HG03442 (cell line): Measurements from ENCODE around the gene GARRE1.

ENCODE experiments used
- ATAC-seq: cut with Tn5 transposase; IDR thresholded peaks from one replicate; pipeline ENCODE4 v1.9.1; 2021; ENCODE audit warnings: mild to moderate bottlenecking, moderate library complexity; ENCODE audit not compliant: unreplicated experiment

Gene GARRE1

DNA sequence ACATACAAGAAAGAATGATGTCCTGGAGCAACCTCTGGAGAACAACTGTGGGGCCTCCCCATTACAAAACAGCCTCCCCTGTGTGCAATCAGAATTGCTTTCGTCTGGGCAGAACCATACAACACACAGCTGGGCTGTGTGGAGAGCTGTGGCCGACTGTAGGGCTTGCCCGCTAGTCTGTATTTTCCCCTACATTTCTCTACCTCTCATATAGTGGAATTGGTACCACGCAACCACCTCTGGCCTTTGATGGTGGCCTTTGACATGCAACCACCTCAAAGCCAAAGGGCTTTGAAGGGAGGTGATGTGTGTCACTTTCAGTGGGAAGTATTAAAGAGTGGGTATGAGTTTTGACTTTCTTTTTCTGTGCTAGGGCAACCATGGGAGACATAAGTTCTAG is 34.0 kb downstream of the GARRE1 start:
- no peak for ATAC-seq

DNA sequence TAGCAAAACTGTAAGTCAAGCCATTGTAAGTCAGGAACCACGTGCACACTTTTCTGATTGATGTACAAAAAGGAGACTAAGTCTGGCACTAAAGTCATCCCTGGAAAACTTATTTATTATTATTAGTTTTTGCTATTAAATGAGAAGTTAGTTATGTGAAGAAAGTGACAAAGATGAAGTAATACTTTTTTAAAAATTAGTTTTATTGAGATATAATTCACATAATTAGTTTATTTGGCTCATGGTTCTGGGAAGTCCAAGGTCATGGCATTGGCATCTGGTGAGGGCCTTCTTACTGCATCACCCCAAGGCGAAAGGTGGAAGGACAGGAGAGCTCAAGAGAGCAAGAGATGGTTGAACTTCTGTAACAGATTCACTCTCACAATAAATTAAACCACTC is 36.9 kb downstream of the GARRE1 start:
- no peak for ATAC-seq

DNA sequence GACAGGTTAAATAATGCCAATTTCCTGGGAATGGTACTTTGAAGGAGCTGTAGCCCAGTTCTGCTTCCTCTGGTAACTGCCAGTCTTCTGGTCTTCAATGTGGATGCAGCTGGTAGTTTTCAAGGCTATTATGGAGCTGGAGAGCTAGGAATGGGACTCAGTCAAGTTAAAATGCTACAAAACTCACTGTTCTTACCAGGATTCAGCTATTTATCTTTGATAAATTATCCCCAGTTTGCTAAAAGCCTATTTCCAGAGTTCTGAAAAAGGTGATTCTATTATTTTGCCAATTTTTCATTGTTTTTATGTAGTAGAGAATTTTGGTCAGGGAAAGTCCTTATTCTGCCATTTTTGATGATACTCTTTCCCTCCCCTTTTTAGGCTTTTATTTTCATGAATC is 40.7 kb downstream of the GARRE1 start:
- ATAC-seq = no peak

DNA sequence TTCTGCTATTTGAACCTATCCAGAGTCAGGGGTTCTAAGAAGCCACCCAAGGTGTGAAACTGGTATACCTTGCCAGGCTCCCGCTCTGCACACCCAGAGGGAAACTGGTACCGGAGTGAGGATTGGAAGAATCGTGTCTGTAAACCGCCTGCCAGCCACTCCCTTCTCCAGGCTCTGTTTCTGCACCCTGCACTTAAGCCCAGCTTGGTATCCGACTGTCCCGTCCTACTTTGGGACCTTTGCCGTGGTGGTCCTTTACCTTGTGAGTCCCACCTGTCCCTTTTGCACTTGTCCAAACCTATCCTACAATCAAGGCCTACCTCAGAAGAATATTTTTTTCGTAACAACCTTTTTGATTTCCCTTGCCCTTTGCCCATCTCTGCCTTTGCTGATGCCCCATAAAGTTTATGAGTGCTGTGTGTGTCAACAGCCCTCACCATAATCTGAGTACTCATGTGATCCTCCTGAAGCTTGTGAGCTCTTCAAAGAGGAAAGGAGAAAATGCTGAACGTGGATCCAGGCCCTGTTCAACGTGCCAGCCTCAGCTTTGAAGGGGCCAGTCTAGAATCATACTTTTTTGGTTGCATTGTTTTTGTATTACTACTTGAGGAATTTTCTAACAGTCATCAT is 44.7 kb downstream of the GARRE1 start:
- no peak for ATAC-seq

GRCh38 chr19:34299576-34299975 is 45.2 kb downstream of the GARRE1 start:
- no peak for ATAC-seq

GRCh38 chr19:34300380-34300779 is 46.0 kb downstream of the GARRE1 start:
- no peak for ATAC-seq

DNA sequence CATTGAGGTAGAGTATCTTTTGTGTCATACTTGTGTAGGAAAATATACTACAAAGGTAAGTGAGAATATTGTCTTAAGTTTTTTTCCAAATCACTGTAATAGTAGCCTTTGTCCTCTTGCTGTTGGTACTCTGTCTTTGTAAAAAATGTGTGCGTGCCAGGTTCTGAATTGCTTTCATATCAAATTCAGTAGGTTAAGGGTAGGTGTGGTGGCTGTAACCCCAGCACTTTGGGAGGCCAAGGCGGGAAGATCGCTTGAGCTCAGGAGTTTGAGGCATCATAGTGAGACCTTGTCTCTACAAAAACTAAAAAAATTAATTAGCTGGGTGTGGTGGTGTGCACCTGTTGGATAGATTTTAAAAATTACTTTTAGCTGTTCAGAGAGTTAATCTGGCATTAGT is 46.6 kb downstream of the GARRE1 start:
- ATAC-seq = no peak
